K562 (cell line): Measurements from ENCODE around the gene SYF2. TPM values are rescaled to one million over a fixed set of nuclear protein-coding genes. Genes with fewer than 3 reads are reported as not detected.

Experiments
- BCLAF1 ChIP-seq, 2 experiments: fragments of 450-650 bp in 1 of 2; IDR thresholded peaks; 2 replicates each; pipeline ENCODE4 v1.6.1; 2011 to 2017; ENCODE audit warnings: low read depth in 2 of 2, antibody characterized with exemption in 1 of 2, borderline replicate concordance in 1 of 2, low read length in 1 of 2, mild to moderate bottlenecking in 1 of 2, mixed read lengths in 1 of 2; ENCODE audit not compliant: control insufficient read depth in 1 of 2
- C11orf30 ChIP-seq: fragments of 450-650 bp; IDR thresholded peaks from 2 replicates; pipeline ENCODE4 v1.6.1; 2016; ENCODE audit warnings: low read depth, mild to moderate bottlenecking
- ESRRA ChIP-seq: fragments of 450-650 bp; IDR thresholded peaks from 2 replicates; pipeline ENCODE4 v1.6.1; 2014; ENCODE audit warnings: low read depth, mild to moderate bottlenecking, moderate library complexity, borderline replicate concordance
- NCOA6 ChIP-seq: fragments of 450-650 bp; IDR thresholded peaks from 2 replicates; pipeline ENCODE4 v1.6.1; 2017; ENCODE audit warnings: mild to moderate bottlenecking
- POLR2H ChIP-seq: IDR thresholded peaks from 2 replicates; pipeline ENCODE4 v1.6.1; 2016; ENCODE audit warnings: missing genetic modification characterization, low read depth, mild to moderate bottlenecking, control low read depth, missing compliant biosample characterization, moderate library complexity
- RBM14 ChIP-seq: fragments of 200-400 bp; formaldehyde crosslinking; IDR thresholded peaks from 2 replicates; pipeline ENCODE4 v1.6.1; 2018; ENCODE audit warnings: low read depth, mild to moderate bottlenecking, low read length, moderate library complexity, borderline replicate concordance; ENCODE audit not compliant: insufficient read depth
- ZNF347 ChIP-seq: fragments of 450-650 bp; formaldehyde crosslinking; IDR thresholded peaks from 2 replicates; pipeline ENCODE4 v1.4.0; 2020; ENCODE audit warnings: low read depth, mild to moderate bottlenecking, moderate library complexity
- ZNF444 ChIP-seq: fragments of 250-450 bp; sonication (Bioruptor Pico); IDR thresholded peaks from 2 replicates; pipeline ENCODE4 v1.4.0; 2020; ENCODE audit warnings: mild to moderate bottlenecking, moderate library complexity
- polyA plus RNA-seq, 8 experiments: library from polyadenylated mRNA; depleted of rRNA in 4 of 8; stranded (reverse) in 5 of 8; unstranded in 3 of 8; fragments of >200 nt; fragmentation: Nextera tagmentation in 2 of 8; fragmentation: Illumina TruSeq in 1 of 8; extraction: Ambion mirVana in 2 of 8; extraction: Trizol in 1 of 8; gene quantifications; 2 replicates each; pipeline versions ENCODE4 v1.2.1 to v1.2.3, GENCODE V29; 2011 to 2014; ENCODE audit warnings: inconsistent platforms in 1 of 8, missing spikeins in 1 of 8
- total RNA-seq, 7 experiments: library from RNA; depleted of rRNA in 6 of 7; stranded (reverse); fragments of >200 nt in 6 of 7; fragmentation: Illumina TruSeq in 2 of 7; extraction: Trizol in 2 of 7; gene quantifications; 2 replicates each; pipeline versions ENCODE4 v1.2.1 to v1.2.3, GENCODE V29; 2011 to 2021; ENCODE audit warnings: low replicate concordance in 1 of 7
- TF ChIP-seq, protein P1 (sequence below): IDR thresholded peaks from 2 replicates; pipeline ENCODE4 v1.6.1; 2011; ENCODE audit warnings: borderline replicate concordance, low read depth, mild to moderate bottlenecking, moderate library complexity, low read length; ENCODE audit not compliant: insufficient read depth, poor library complexity, severe bottlenecking

SYF2 gene
- total and polyA plus RNA-seq, 9 of the 15 experiments (the other 6 are each of a cell fraction or from before 2014, with no cell fraction given): 20.9 to 69.0 (median 43.2) TPM

DNA sequence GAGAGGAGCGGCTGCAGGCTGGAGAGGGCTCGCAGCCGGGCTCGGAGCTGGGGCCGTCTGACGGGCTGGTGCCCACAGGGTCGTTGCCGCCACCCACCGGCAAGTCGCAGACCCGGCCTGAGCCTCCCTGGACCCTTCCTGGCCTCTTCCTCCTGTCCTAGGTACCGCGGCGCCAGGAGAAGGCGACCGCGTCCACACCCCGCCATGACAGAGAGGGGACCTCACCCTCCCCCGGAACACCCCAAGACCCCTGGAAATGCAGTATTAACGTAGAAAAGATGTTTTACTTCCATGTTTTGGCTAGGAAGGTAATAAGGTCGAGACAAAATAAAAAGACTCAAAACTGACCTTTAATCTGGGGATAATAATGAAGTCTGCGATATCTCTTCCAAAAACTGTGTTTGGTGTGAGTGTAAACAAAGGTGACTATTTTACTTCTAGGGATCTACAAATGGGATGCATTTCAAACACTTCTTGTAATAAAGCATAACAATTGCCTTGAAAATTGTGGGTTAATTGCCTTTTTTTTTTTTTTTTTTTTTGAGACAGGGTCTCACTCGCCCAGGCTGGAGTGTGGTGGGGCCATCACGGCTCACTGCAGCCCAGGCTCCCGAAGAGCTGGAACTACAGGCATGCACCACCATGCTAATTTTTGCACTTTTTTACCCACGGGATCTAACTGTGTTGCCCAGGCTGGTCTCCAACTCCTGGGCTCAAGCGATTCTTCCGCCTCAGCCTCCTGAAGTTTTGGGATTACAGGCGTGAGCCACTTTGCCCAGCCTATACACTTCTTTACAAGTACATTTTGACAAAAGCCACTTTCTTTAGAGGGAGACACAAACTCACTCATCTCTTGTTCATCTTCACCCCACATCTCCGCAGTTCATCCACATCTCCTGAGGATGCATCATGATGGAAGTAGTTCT is 15.8 kb upstream of the SYF2 start (continued):
- TF ChIP-seq RBM14: no peak
- TF ChIP-seq POLR2H (tag): no peak
- no peak for TF ChIP-seq NCOA6
- TF ChIP-seq ZNF347 (CRISPR knock-in tag): no peak
- no peak for TF ChIP-seq C11orf30
- no peak for TF ChIP-seq BCLAF1 (IDR thresholded peaks at IDR 0.05; ENCODE audit: borderline replicate concordance in 1 of 2, control insufficient read depth in 1 of 2, low read depth in 2 of 2, low read length in 1 of 2)
- TF ChIP-seq ZNF444 (CRISPR knock-in tag): no peak
- TF ChIP-seq, protein P1, sequence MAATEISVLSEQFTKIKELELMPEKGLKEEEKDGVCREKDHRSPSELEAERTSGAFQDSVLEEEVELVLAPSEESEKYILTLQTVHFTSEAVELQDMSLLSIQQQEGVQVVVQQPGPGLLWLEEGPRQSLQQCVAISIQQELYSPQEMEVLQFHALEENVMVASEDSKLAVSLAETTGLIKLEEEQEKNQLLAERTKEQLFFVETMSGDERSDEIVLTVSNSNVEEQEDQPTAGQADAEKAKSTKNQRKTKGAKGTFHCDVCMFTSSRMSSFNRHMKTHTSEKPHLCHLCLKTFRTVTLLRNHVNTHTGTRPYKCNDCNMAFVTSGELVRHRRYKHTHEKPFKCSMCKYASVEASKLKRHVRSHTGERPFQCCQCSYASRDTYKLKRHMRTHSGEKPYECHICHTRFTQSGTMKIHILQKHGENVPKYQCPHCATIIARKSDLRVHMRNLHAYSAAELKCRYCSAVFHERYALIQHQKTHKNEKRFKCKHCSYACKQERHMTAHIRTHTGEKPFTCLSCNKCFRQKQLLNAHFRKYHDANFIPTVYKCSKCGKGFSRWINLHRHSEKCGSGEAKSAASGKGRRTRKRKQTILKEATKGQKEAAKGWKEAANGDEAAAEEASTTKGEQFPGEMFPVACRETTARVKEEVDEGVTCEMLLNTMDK: no peak
- TF ChIP-seq ESRRA: peak; percentile 8; the same call in 1 of the 2 replicates
